ENCODE measurements around the gene TCF12.
"Not testable (repeated sequence)": the region's sequence is repeated elsewhere in the genome, so short reads cannot be mapped to it uniquely, and the experiment has no call there.

TCF12 gene

DNA sequence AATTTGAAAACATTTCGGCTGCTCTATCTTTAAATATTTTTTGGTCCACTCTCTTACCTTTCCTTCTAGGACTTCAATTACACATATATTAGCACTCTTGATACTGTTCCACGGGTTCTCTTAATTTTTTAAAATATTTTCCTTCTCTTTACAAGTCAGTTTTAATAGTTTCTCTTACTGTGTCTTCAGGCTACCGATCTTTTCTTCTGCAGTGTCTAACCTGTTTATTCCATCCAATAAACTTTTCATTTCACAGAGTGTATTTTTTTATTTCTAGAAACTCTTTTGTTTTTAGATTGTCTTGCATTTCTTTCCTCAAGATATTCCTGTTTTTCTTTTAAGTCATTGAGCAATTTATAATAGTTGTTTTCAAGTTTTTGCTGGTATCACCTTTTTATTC lies 27.7 kb downstream of the TCF12 start:
- no peak for DNase-seq (ENCODE audit: low read depth in 2 of 2)

- no peak for DNase-seq (ENCODE audit: low read depth in 2 of 2)
Observed at GRCh38 chr15:56948000-56948763, 29.7 kb downstream of the TCF12 start.

DNA sequence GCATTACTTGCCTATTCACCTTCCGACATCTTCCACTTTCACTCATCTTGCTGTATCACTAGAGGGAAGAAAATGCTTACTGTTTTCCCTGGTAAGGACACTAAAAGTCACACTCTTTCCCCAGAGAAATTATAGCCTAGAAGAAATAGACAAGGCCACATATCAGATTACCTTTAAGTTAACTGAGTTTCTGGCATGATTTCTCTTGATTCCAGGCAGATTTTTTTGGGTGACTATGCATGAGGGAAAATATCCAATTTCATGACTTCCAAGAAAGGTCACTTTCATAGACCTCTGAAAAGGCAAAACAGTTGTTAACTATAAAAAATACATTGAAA lies 30.3 kb downstream of the TCF12 start:
- no peak for DNase-seq (ENCODE audit: low read depth in 2 of 2)

GRCh38 chr15:56950979-56951378 lies 32.5 kb downstream of the TCF12 start:
- no peak for DNase-seq (ENCODE audit: low read depth in 2 of 2)

GRCh38 chr15:56953790-56954189 lies 35.3 kb downstream of the TCF12 start:
- DNase-seq (ENCODE audit: low read depth in 2 of 2) = no peak

GRCh38 chr15:56955011-56955410 lies 36.6 kb downstream of the TCF12 start:
- DNase-seq (ENCODE audit: low read depth in 2 of 2) = not testable (repeated sequence)

- no peak for DNase-seq (ENCODE audit: low read depth in 2 of 2)
Observed at GRCh38 chr15:56956538-56956937, 38.1 kb downstream of the TCF12 start.

- DNase-seq (ENCODE audit: low read depth in 2 of 2) = no peak
Observed at GRCh38 chr15:56957812-56958406, 39.5 kb downstream of the TCF12 start.

DNA sequence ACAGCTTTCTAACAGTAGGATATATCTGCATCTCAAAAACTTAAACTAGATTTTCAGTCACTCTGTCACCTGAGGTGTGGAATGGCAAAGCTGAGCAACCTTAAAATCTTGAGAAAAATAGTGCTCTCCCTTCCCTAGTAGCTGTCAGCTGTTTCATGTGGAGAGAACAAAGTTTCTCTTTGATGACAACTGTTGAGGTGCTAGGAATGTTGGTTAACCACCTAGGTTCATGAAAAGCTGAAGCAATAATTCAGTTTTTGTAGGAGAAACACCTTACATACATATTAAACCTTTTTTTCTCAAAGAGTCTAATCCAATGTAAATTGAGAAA lies 40.8 kb downstream of the TCF12 start:
- no peak for DNase-seq (ENCODE audit: low read depth in 2 of 2)

DNA sequence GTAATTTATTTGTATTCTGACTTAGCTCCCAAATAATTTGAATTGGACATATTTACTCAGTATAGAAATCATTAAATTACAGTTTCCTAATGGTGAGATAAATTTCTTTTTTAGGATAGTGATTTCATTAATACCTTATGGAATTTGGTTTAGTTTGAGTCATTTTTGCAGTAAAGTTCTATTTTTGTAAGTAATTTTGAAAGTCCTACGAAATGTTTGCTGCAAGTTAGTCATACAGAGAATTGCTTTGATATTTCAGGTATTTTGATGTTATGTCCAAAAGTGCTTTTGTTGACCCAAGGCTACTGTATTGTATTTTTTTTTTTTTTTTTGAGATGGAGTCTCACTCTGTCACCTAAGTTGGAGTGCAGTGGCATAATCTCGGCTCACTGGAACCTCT lies 41.7 kb downstream of the TCF12 start:
- DNase-seq (ENCODE audit: low read depth in 2 of 2) = no peak

GRCh38 chr15:56963126-56963525 lies 44.7 kb downstream of the TCF12 start:
- no peak for DNase-seq (ENCODE audit: low read depth in 2 of 2)

DNA sequence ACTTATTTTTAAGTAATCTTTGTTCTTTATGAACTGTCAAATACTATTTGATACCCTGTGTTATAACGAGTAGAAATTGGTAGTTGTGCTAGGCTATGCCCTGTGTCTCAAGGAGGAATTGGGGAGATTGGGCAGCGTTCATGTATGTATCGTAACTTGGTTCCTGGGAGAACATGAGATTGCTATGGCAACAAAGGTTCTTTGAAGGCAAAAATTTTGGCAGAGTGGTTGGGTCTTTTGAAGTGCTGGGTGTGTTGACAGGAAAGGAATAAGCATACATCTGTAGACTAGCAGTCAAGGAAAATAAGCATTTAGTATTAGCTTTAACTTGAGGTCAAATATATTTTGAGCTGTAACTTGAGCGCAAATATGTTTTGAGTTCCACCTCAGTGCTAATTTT lies 45.3 kb downstream of the TCF12 start:
- DNase-seq (ENCODE audit: low read depth in 2 of 2) = no peak

GRCh38 chr15:56964182-56964581 lies 45.7 kb downstream of the TCF12 start:
- no peak for DNase-seq (ENCODE audit: low read depth in 2 of 2)

DNA sequence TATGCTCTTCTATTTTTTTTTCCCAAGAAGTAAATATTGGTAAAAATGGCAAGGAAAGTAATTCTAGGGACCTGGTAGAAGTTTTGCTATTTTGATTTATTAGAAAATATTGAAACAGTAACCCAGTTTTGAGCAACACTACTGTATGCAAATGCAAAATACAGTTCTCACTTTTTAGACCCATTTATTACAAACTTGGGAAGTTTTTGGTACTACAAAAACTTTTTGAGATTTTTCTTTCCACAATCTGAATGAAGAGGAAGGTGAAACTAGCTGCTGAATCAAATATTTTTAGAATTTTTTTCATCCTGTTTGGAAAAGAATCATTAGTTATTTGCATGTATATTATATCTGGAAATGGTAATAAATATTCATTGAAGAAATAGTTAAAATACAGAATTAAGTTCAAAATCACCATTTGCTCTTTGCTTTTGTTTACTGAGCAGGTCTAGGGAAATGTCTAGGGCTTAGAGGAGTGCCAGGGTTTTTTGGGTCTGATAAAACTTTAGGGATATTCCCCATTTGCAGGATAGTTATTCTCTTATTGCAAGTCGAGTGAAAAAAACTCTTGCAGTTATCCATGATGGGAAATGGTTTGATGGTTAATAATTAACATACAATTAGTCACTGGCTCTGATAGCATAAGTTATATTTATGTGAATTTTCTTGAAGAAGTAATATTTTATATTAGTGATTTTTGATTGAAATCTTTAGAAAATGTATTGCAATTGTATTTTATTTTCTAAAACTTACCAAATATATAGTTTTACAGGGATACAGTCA lies 47.0 kb downstream of the TCF12 start:
- DNase-seq (ENCODE audit: low read depth in 2 of 2) = no peak

DNA sequence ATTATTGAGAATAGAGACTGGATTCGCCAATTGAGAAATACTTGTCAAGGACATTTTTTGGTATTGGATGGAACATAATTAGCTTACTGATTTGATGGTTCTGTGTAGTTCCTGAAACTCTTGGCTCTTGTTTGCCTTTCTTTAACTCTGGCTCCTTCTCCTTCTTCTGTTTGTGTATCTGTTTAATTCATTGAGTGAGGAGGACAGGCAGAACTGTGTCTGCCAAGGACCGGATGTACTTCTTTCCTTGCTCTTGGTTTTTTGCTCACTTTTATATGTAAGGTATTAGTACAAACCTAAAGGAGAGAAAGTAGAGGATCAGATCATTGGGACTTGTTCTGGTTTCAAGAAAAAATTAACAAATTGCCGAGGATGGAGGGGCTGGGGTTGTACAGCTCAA lies 48.9 kb downstream of the TCF12 start:
- no peak for DNase-seq (ENCODE audit: low read depth in 2 of 2)

- no peak for DNase-seq (ENCODE audit: low read depth in 2 of 2)
Observed at GRCh38 chr15:56968256-56968655, 49.8 kb downstream of the TCF12 start.

- DNase-seq (ENCODE audit: low read depth in 2 of 2) = no peak
Observed at GRCh38 chr15:56968821-56969220, 50.4 kb downstream of the TCF12 start.

DNA sequence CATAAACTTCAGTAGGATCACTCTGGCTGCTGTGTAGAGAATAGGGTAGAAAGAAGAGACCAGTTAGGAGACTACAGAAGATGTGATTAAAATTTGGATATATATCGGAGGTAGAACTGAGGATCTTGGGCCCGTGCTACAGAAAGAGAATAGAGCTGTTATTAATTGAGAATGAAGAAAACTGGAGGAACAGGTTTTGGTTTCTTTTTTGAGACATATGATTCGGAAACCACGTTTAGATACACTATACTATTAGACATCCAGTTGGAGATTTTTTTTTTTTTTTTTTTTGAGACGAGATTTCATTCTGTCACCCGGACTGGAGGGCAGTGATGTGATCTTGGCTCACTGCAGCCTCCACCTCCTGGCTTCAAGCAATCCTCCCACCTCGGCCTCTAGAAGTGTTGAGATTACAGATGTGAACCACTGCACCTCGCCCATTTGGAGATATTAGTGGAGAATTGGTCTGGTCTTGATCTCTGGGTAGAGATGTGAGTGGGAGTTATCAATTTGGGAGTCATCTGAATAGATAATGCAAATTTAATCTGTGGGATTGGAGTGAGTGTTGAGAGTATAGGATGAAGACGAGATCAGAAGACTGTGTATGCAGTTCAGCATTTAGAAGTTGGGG lies 50.9 kb downstream of the TCF12 start:
- no peak for DNase-seq (ENCODE audit: low read depth in 2 of 2)

DNA sequence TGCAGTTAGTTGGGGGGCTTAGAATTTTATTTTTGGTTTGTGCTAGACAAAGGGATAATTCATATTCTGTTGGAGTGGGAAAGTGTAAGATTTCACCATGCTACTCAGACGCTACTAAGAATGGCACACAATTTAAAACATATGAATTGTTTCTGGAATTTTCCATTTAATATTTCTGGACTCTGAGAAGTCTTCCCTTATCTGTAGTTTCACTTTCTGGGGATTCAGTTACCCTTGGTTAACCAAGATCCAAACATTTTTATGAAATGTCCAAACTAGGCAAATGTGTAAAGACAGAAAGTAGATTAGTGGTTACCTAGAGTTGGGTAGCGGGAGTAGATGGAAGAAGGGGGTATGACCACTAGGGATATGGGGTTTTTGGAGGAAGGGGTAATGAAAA lies 53.1 kb downstream of the TCF12 start:
- DNase-seq (ENCODE audit: low read depth in 2 of 2) = no peak

DNA sequence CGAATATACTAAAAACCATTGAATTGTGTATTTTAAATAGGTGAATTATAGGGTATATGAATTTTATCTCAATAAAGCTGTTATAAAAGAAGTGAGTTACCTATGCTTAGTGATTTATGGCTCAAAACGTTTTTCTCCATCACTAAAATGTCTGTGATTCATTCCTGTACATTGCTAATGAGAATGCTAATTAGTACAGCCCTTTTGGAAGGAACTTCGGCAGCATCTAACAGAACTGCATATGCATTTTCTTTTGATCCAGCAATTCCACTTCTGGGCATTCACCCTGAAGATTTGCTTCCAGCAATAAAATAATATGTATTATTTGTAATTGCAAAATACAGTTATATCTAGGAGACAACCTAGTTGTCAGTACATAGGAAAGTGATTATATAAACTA lies 53.6 kb downstream of the TCF12 start:
- DNase-seq (ENCODE audit: low read depth in 2 of 2) = no peak

DNA sequence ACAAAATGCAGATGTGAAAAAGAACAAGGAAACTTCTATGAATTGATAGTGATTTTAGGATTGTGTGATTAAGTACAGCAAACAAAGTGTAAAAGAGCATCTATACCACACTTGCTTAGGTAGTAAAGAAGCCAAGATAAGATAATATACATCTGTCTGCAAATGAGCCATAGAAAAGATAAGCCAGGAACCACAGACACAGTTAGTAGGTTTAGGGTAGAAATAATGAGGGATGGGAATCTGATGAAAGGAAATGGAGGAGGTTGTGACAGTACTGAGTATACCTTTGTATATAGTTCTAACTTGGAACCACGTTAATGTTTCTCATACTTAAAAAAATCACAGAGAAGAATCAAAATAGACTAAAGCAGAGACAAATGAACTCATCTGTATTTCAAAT lies 54.0 kb downstream of the TCF12 start:
- DNase-seq (ENCODE audit: low read depth in 2 of 2) = no peak

DNA sequence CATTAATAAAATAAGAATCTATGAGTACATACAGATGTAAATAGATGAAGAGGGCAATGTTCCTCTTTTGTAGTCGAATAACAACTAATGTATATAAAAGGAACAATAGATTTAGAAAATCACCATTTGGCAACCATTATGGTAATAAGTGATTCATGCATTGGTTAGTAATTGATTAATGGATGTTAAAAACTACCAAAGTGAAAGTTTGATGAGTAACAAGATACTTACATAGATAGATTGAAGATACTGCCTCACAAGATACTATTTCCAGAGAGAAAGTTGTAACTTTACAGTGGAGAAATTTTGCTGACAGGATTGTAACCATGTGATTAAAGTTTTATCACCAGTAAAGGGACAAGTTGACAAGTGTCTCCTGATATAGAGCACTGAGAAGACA lies 55.0 kb downstream of the TCF12 start:
- no peak for DNase-seq (ENCODE audit: low read depth in 2 of 2)

DNA sequence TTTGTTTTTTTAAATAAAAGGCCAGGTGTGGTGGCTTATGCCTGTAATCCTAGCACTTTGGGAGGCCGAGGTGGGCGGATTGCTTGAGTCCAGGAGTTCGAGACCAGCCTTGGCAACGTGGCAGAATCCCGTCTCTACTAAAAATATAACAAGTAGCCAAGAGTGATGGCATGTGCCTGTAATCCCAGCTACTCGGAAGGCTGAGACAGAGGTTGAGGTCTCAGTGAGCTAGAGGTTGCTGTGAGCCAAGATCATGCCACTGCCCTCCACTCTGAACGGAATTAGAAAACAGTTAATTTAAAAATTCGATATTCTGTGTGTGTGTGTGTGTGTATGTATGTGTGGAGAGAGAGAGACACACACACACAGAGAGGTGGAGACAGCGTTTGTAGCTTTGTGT lies 58.8 kb downstream of the TCF12 start:
- DNase-seq (ENCODE audit: low read depth in 2 of 2) = no peak
